ENCODE measurements around the gene NOP53. TPM values are rescaled to one million over a fixed set of nuclear protein-coding genes. Genes with fewer than 3 reads are reported as not detected.
"Not testable (repeated sequence)": the region's sequence is repeated elsewhere in the genome, so short reads cannot be mapped to it uniquely, and the experiment has no call there.

NOP53 gene
- total RNA-seq, 2 donors from 2014 or later = 189 to 220 TPM

- H3K36me3 ChIP-seq = peaks cover 40% of the 10 kb centered on the region
- H3K27me3 ChIP-seq (replicated peaks; ENCODE audit: insufficient read depth) = no peaks in the 10 kb centered on the region
- DNase-seq (ENCODE audit: low spot score) (no peak), ATAC-seq (ENCODE audit: insufficient number of reproducible peaks, low FRiP score, low read depth) (no peak)
- peak overlapping the region in 1 of 2 donors; percentile 98 for H3K27ac ChIP-seq
- no peak overlapping the region for H3K4me3 ChIP-seq
- H3K9me3 ChIP-seq = no peaks in the 10 kb centered on the region
- peaks cover 22% of the 10 kb centered on the region in 2 donors for H3K4me1 ChIP-seq (ENCODE audit: control insufficient read depth in 1 of 2, low read depth in 2 of 2)
- no peak for TF ChIP-seq CTCF (IDR thresholded peaks at IDR 0.05)
Observed at GRCh38 chr19:47740866-47741519, 4.4 kb upstream of the NOP53 start.

- no peak overlapping the region for H3K4me3 ChIP-seq
- H3K27me3 ChIP-seq (replicated peaks; ENCODE audit: insufficient read depth) = no peaks in the 10 kb centered on the region
- peaks cover 34% of the 10 kb centered on the region for H3K36me3 ChIP-seq
- no peak for TF ChIP-seq CTCF (IDR thresholded peaks at IDR 0.05)
- no peak for DNase-seq (ENCODE audit: low spot score)
- no peaks in the 10 kb centered on the region for H3K9me3 ChIP-seq
- H3K4me1 ChIP-seq (ENCODE audit: control insufficient read depth in 1 of 2, low read depth in 2 of 2) = peaks cover 29% of the 10 kb centered on the region in 2 donors
- peak overlapping the region; percentile 92 to 98 for H3K27ac ChIP-seq
- no peak for ATAC-seq (ENCODE audit: insufficient number of reproducible peaks, low FRiP score, low read depth)
Observed at GRCh38 chr19:47741544-47742140, 3.7 kb upstream of the NOP53 start.

GRCh38 chr19:47742634-47743033 is 2.7 kb upstream of the NOP53 start:
- DNase-seq (ENCODE audit: low spot score) (no peak), ATAC-seq (ENCODE audit: insufficient number of reproducible peaks, low FRiP score, low read depth) (no peak)
- Histone ChIP-seq H3K27ac (peak overlapping the region; percentile 92 to 98), H3K9me3 (no peaks in the 10 kb centered on the region), H3K4me3 (peak overlapping the region; percentile 64), H3K4me1 (ENCODE audit: control insufficient read depth in 1 of 2, low read depth in 2 of 2) (peaks cover 31 to 37% of the 10 kb centered on the region in 2 donors), H3K36me3 (peaks cover 36% of the 10 kb centered on the region), H3K27me3 (replicated peaks; ENCODE audit: insufficient read depth) (no peaks in the 10 kb centered on the region)
- no peak for TF ChIP-seq CTCF (IDR thresholded peaks at IDR 0.05)

DNA sequence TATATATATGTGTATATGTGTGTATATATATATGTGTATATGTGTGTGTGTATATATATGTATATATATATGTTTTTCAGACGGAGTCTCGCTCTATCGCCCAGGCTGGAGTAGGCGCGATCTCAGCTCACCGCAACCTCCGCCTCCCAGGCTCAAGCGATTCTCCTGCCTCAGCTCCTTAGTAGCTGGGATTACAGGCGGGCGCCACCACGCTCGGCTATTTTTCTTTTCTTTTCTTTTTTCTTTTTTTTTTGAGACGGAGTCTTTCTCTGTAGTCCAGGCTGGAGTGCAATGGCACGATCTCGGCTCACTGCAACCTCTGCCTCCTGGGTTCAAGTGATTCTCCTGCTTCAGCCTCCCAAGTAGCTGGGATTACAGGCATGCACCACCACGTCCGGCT is 783 bp downstream of the NOP53 start:
- H3K27ac ChIP-seq; DNase-seq (ENCODE audit: low spot score); H3K27me3 ChIP-seq (replicated peaks; ENCODE audit: insufficient read depth); ATAC-seq (ENCODE audit: insufficient number of reproducible peaks, low FRiP score, low read depth); H3K9me3 ChIP-seq: not testable (repeated sequence)
- Histone ChIP-seq H3K4me3 (peak overlapping the region; percentile 95), H3K4me1 (ENCODE audit: control insufficient read depth in 1 of 2, low read depth in 2 of 2) (peaks cover 31 to 37% of the 10 kb centered on the region in 2 donors), H3K36me3 (peaks cover 34% of the 10 kb centered on the region)

GRCh38 chr19:47749326-47749725 is 4.0 kb downstream of the NOP53 start:
- Histone ChIP-seq H3K36me3 (peaks cover 56% of the 10 kb centered on the region), H3K27ac (no peak overlapping the region), H3K27me3 (replicated peaks; ENCODE audit: insufficient read depth) (no peaks in the 10 kb centered on the region), H3K9me3 (no peaks in the 10 kb centered on the region), H3K4me1 (ENCODE audit: control insufficient read depth in 1 of 2, low read depth in 2 of 2) (peaks cover 18 to 24% of the 10 kb centered on the region in 2 donors), H3K4me3 (no peak overlapping the region)
- TF ChIP-seq CTCF (IDR thresholded peaks at IDR 0.05) = no peak
- ATAC-seq (ENCODE audit: insufficient number of reproducible peaks, low FRiP score, low read depth) = no peak
- DNase-seq (ENCODE audit: low spot score) = no peak

Measured in thoracic aorta (tissue), 2 donors.